WERI-Rb-1 (cell line): ENCODE measurements around the gene DAB1.

Experiments used
- DNase-seq: peaks from one replicate; pipeline ENCODE4 v3.0.0-alpha.2; 2020
- H3K27ac ChIP-seq: fragments of 250-450 bp; sonication (Bioruptor Pico); 2 replicates; pipeline ENCODE4 v1.5.1; 2020; ENCODE audit warnings: mild to moderate bottlenecking, moderate library complexity
- H3K27me3 ChIP-seq: fragments of 250-450 bp; sonication (Bioruptor Pico); 2 replicates; pipeline ENCODE4 v1.5.1; 2021; ENCODE audit warnings: mild to moderate bottlenecking, low read depth, moderate library complexity; ENCODE audit not compliant: insufficient read depth, severe bottlenecking
- H3K36me3 ChIP-seq: fragments of 250-450 bp; sonication (Bioruptor Pico); 2 replicates; pipeline ENCODE4 v1.5.1; 2020; ENCODE audit warnings: mild to moderate bottlenecking, moderate library complexity
- H3K4me3 ChIP-seq: 2 replicates; pipeline ENCODE4 v1.5.1; 2011; ENCODE audit warnings: low read depth, mild to moderate bottlenecking, control low read depth, low read length
- H3K9me3 ChIP-seq: fragments of 250-450 bp; sonication (Bioruptor Pico); 2 replicates; pipeline ENCODE4 v1.5.1; 2021; ENCODE audit warnings: mild to moderate bottlenecking, moderate library complexity; ENCODE audit not compliant: severe bottlenecking
- CTCF ChIP-seq: IDR thresholded peaks from 2 replicates; pipeline ENCODE4 v1.5.1; 2011; ENCODE audit warnings: low read depth, mild to moderate bottlenecking, control low read depth, inconsistent platforms, low read length

Gene DAB1

DNA sequence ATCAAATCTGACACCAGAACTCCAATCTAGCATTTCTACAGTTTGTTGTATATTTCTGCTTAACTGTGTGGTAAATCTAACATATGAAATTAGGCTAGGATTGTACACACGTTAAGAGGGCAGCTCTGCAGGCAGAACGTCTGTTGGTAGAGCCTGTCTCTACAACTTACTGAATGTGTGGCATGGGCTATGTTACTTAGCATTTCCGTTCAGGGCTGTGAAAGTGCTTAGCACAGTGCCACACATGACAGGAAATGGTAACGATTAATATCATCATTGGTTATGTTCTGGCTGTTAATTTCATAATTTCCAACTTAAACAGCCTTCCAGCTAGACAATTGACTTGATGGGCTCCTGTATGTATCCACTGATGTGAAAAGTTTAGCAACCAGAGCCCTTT is 448.4 kb downstream of the DAB1 start:
- no peaks in the 10 kb centered on the region for H3K27me3 ChIP-seq
- no peaks in the 10 kb centered on the region for H3K36me3 ChIP-seq
- no peak overlapping the region for H3K27ac ChIP-seq
- H3K4me3 ChIP-seq, result no peak overlapping the region
- H3K9me3 ChIP-seq, result no peaks in the 10 kb centered on the region
- no peak for TF ChIP-seq CTCF
- DNase-seq, result no peak

DNA sequence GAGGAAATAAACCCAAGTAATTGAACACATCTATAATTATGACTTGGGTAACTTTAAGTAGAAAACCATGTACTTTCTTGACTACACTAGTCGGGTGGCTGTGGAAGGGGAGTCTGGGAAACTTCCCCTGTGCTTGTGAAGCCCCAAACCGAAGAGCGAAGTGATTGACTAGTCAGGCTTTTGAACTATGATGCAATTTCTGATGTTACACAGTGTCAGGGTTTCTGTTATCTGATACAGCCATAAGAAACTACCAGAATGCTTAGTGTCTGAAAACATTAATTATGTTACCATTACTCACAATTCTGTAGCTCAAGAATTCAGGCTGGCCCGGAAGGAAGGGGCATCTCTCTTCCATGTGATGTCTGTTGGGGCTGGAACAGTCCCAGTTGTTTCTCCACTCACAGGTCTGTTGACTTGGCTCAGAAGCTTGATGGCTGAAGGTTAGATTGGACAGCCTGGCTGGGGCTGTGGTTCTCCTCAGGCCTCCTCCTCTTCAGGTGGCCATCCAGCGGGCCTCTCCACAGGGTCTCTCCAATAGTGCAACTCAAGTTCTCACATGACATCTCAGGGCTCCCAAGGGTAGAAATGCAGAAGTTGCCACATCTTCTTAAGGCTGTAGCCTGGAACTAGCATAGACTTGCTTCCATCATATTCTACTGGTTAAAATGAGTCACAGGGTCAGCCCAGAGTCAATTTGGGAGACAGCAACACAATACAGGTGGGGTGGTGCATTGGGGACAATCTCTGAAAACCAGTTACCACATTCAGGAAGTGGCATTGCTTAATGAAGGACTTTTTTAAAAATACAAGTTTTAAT is 449.7 kb downstream of the DAB1 start:
- H3K27ac ChIP-seq, result no peak overlapping the region
- DNase-seq, result no peak
- H3K36me3 ChIP-seq, result no peaks in the 10 kb centered on the region
- no peaks in the 10 kb centered on the region for H3K9me3 ChIP-seq
- H3K4me3 ChIP-seq, result no peak overlapping the region
- TF ChIP-seq CTCF, result no peak
- no peaks in the 10 kb centered on the region for H3K27me3 ChIP-seq

DNA sequence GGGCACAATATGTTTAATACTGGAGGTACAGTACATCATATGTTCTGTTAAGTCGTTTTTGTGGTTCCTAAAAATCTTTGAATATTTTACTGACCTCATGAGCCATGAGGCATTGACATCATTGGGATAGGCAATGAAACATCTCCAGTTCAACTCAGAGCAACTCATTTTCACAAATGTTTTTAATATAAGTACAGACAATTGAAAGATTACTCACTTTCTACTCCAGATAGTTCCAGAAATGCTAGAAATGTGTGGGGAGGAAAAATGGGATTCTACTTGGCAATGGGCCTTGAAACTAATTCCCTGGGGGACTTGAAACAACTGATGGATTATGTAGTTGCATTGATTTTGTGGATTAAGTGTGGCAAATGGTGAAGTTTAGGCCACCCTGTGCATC is 450.9 kb downstream of the DAB1 start:
- no peak for TF ChIP-seq CTCF
- no peak for DNase-seq
- H3K9me3 ChIP-seq, result no peaks in the 10 kb centered on the region
- H3K36me3 ChIP-seq, result no peaks in the 10 kb centered on the region
- no peak overlapping the region for H3K27ac ChIP-seq
- no peak overlapping the region for H3K4me3 ChIP-seq
- no peaks in the 10 kb centered on the region for H3K27me3 ChIP-seq

DNA sequence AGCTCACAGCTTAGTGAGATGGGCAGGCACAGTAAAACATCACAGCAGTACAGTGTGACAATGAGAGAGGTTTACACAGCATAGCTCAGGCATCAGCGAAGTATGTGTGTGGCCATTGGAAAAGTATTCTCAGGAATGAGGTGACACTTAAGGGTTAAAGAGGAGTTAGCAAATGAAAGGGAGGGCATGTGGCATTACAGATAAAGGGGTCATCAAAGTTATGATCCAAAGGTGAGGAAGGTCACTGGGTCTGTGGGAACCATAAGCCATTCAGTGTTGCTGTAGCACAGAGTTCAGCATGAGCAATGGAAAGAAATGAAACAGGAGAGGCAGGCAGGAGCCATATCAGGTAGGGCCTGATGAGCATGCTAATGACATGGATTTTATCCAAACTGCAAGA is 453.6 kb downstream of the DAB1 start:
- no peaks in the 10 kb centered on the region for H3K27me3 ChIP-seq
- TF ChIP-seq CTCF, result no peak
- no peaks in the 10 kb centered on the region for H3K9me3 ChIP-seq

GRCh38 chr1:56968878-56969495 is 454.9 kb downstream of the DAB1 start:
- DNase-seq, result no peak

More for the DNA sequence above, 453.6 kb downstream of the DAB1 start:
- no peak for DNase-seq
- H3K4me3 ChIP-seq, result no peak overlapping the region
- no peaks in the 10 kb centered on the region for H3K36me3 ChIP-seq
- H3K27ac ChIP-seq, result no peak overlapping the region

More at GRCh38 chr1:56968878-56969495, 454.9 kb downstream of the DAB1 start:
- H3K9me3 ChIP-seq, result no peaks in the 10 kb centered on the region
- H3K36me3 ChIP-seq, result no peaks in the 10 kb centered on the region
- H3K27ac ChIP-seq, result no peak overlapping the region
- no peaks in the 10 kb centered on the region for H3K27me3 ChIP-seq
- no peak for TF ChIP-seq CTCF
- H3K4me3 ChIP-seq, result no peak overlapping the region
